Measurements from ENCODE around the gene RPP25L.

The RPP25L gene

GRCh38 chr9:34568133-34568532 is 43.8 kb downstream of the RPP25L start:
- TF ChIP-seq FOXM1 (IDR thresholded peaks at IDR 0.05; ENCODE audit: borderline replicate concordance, low read depth) (no peak), ZBTB7A (IDR thresholded peaks at IDR 0.05; ENCODE audit: low read depth) (no peak), RAD21 (IDR thresholded peaks at IDR 0.05; ENCODE audit: low read depth) (no peak), CEBPB (IDR thresholded peaks at IDR 0.05) (no peak), USF1 (IDR thresholded peaks at IDR 0.05) (no peak), NFIC (IDR thresholded peaks at IDR 0.05) (no peak), TCF12 (IDR thresholded peaks at IDR 0.05; ENCODE audit: low read depth) (no peak), YY1 (IDR thresholded peaks at IDR 0.05; ENCODE audit: low read depth) (no peak), MAX (IDR thresholded peaks at IDR 0.05) (no peak), REST (IDR thresholded peaks at IDR 0.05; ENCODE audit: low read depth) (no peak), EP300 (IDR thresholded peaks at IDR 0.05; ENCODE audit: borderline replicate concordance) (no peak), TAF1 (IDR thresholded peaks at IDR 0.05; ENCODE audit: low read depth) (no peak), TEAD4 (IDR thresholded peaks at IDR 0.05) (no peak), CREB1 (IDR thresholded peaks at IDR 0.05; ENCODE audit: low read depth) (no peak)

- TF ChIP-seq TEAD4 (IDR thresholded peaks at IDR 0.05) = no peak
- TF ChIP-seq MAX (IDR thresholded peaks at IDR 0.05) = no peak
- TF ChIP-seq TCF12 (IDR thresholded peaks at IDR 0.05; ENCODE audit: low read depth) = no peak
Observed at GRCh38 chr9:34566972-34567371, 44.9 kb downstream of the RPP25L start.

- no peak for TF ChIP-seq EP300 (IDR thresholded peaks at IDR 0.05; ENCODE audit: borderline replicate concordance)
- no peak for TF ChIP-seq ZBTB7A (IDR thresholded peaks at IDR 0.05; ENCODE audit: low read depth)
- no peak for TF ChIP-seq RAD21 (IDR thresholded peaks at IDR 0.05; ENCODE audit: low read depth)
- no peak for TF ChIP-seq TAF1 (IDR thresholded peaks at IDR 0.05; ENCODE audit: low read depth)
- no peak for TF ChIP-seq TCF12 (IDR thresholded peaks at IDR 0.05; ENCODE audit: low read depth)
- no peak for TF ChIP-seq FOXM1 (IDR thresholded peaks at IDR 0.05; ENCODE audit: borderline replicate concordance, low read depth)
- no peak for TF ChIP-seq NFIC (IDR thresholded peaks at IDR 0.05)
- no peak for TF ChIP-seq REST (IDR thresholded peaks at IDR 0.05; ENCODE audit: low read depth)
Observed at GRCh38 chr9:34566322-34566721, 45.6 kb downstream of the RPP25L start.

GRCh38 chr9:34565856-34566255 is 46.0 kb downstream of the RPP25L start:
- TF ChIP-seq CEBPB (IDR thresholded peaks at IDR 0.05) = no peak
- TF ChIP-seq ZBTB7A (IDR thresholded peaks at IDR 0.05; ENCODE audit: low read depth) = no peak
- TF ChIP-seq EGR1 (IDR thresholded peaks at IDR 0.05) = no peak
- TF ChIP-seq NFIC (IDR thresholded peaks at IDR 0.05) = no peak
- TF ChIP-seq MAX (IDR thresholded peaks at IDR 0.05) = no peak
- no peak for TF ChIP-seq TEAD4 (IDR thresholded peaks at IDR 0.05)
- TF ChIP-seq USF1 (IDR thresholded peaks at IDR 0.05) = no peak
- no peak for TF ChIP-seq FOXM1 (IDR thresholded peaks at IDR 0.05; ENCODE audit: borderline replicate concordance, low read depth)
- no peak for TF ChIP-seq TCF12 (IDR thresholded peaks at IDR 0.05; ENCODE audit: low read depth)
- no peak for TF ChIP-seq TAF1 (IDR thresholded peaks at IDR 0.05; ENCODE audit: low read depth)

GRCh38 chr9:34564617-34565016 is 47.3 kb downstream of the RPP25L start:
- TF ChIP-seq MAX (IDR thresholded peaks at IDR 0.05) = no peak
- no peak for TF ChIP-seq CEBPB (IDR thresholded peaks at IDR 0.05)
- TF ChIP-seq YY1 (IDR thresholded peaks at IDR 0.05; ENCODE audit: low read depth) = no peak
- no peak for TF ChIP-seq REST (IDR thresholded peaks at IDR 0.05; ENCODE audit: low read depth)
- TF ChIP-seq TAF1 (IDR thresholded peaks at IDR 0.05; ENCODE audit: low read depth) = no peak
- TF ChIP-seq FOXM1 (IDR thresholded peaks at IDR 0.05; ENCODE audit: borderline replicate concordance, low read depth) = no peak
- TF ChIP-seq EGR1 (IDR thresholded peaks at IDR 0.05) = no peak
- no peak for TF ChIP-seq NFIC (IDR thresholded peaks at IDR 0.05)
- TF ChIP-seq TEAD4 (IDR thresholded peaks at IDR 0.05) = no peak
- no peak for TF ChIP-seq RAD21 (IDR thresholded peaks at IDR 0.05; ENCODE audit: low read depth)
- no peak for TF ChIP-seq EP300 (IDR thresholded peaks at IDR 0.05; ENCODE audit: borderline replicate concordance)
- TF ChIP-seq TCF12 (IDR thresholded peaks at IDR 0.05; ENCODE audit: low read depth) = no peak
- TF ChIP-seq ZBTB7A (IDR thresholded peaks at IDR 0.05; ENCODE audit: low read depth) = no peak

Measured in Ishikawa (cell line).